ENCODE data around the gene PITPNB. TPM values are rescaled to one million over a fixed set of nuclear protein-coding genes. Genes with fewer than 3 reads are reported as not detected.

The PITPNB gene
- total and polyA plus RNA-seq, 4 donors = 23.8 to 65.9 (median 57.9) TPM

DNA sequence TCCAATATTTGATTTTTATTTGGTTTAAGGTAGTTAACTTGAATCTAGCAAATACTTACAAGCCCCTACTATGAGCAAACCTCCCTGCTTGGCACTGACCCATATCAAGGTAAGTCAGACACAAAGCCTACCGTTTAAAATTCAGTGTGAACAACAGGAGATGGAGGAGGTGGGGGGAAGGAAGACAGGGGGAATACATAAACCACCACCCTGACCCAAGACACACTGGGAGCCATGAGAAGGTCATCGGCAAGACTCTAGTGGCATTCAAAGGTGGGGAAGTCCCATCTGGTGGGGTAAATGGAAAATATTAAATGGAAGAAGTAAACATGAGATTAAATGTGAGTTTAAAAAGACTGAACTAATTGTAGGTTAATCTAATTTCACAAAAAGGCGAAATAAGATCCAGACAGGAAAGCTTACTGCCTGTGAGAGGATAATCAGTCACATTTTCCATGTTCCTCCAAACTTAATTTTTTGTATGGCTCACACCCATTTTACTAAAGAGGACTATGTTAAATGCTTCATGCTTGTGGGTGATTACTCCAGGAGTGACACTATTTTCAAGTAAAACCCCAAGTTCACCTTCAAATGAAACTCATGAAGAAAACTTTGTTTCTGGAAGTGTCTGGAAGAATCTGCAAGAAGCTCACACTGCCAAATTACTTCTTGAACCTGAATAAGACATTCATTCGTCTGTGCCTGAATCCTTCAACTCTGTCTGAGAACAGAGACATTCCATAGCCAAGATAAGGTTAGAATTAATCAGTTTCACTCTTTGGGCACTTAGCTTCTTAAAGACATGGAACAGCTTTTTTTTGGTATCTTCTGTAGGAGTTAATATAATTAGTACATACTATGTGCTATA is 51.7 kb downstream of the PITPNB start:
- no peaks in the 10 kb centered on the region for H3K36me3 ChIP-seq (ENCODE audit: control insufficient read depth, insufficient read depth, low read length)
- no peaks in the 10 kb centered on the region for H3K27me3 ChIP-seq (ENCODE audit: control insufficient read depth, insufficient read depth, low read length)
- no peak overlapping the region for H3K4me3 ChIP-seq (ENCODE audit: low read depth, low read length)
- WGBS (ENCODE audit: insufficient coverage) = no CpG with 5 or more reads among the region's 4 CpGs
- H3K9me3 ChIP-seq (ENCODE audit: control insufficient read depth, insufficient read depth, low read length) = no peaks in the 10 kb centered on the region
- DNase-seq (ENCODE audit: low read depth in 4 of 6, low spot score in 6 of 6) = no peak
- H3K4me1 ChIP-seq (ENCODE audit: control insufficient read depth, insufficient read depth, low read length) = no peaks in the 10 kb centered on the region
- peak overlapping the region; percentile 35 for H3K27ac ChIP-seq (ENCODE audit: low read depth, low read length)

- Histone ChIP-seq H3K36me3 (ENCODE audit: control insufficient read depth, insufficient read depth, low read length) (no peaks in the 10 kb centered on the region), H3K4me3 (ENCODE audit: low read depth, low read length) (no peak overlapping the region), H3K4me1 (ENCODE audit: control insufficient read depth, insufficient read depth, low read length) (no peaks in the 10 kb centered on the region), H3K27ac (ENCODE audit: low read depth, low read length) (no peak overlapping the region), H3K9me3 (ENCODE audit: control insufficient read depth, insufficient read depth, low read length) (no peaks in the 10 kb centered on the region), H3K27me3 (ENCODE audit: control insufficient read depth, insufficient read depth, low read length) (no peaks in the 10 kb centered on the region)
- DNase-seq (ENCODE audit: low read depth in 4 of 6, low spot score in 6 of 6) = peak in 1 of 6 donors; percentile 68
- WGBS (ENCODE audit: insufficient coverage) = no CpG with 5 or more reads among the region's 7 CpGs
These were observed 52.6 kb downstream of the PITPNB start for GRCh38 chr22:27866135-27867084.

- Histone ChIP-seq H3K4me1 (ENCODE audit: control insufficient read depth, insufficient read depth, low read length) (no peaks in the 10 kb centered on the region), H3K4me3 (ENCODE audit: low read depth, low read length) (no peak overlapping the region), H3K27ac (ENCODE audit: low read depth, low read length) (no peak overlapping the region), H3K9me3 (ENCODE audit: control insufficient read depth, insufficient read depth, low read length) (no peaks in the 10 kb centered on the region), H3K27me3 (ENCODE audit: control insufficient read depth, insufficient read depth, low read length) (no peaks in the 10 kb centered on the region), H3K36me3 (ENCODE audit: control insufficient read depth, insufficient read depth, low read length) (no peaks in the 10 kb centered on the region)
- DNase-seq (ENCODE audit: low read depth in 4 of 6, low spot score in 6 of 6) = no peak
- WGBS (ENCODE audit: insufficient coverage) = no CpG with 5 or more reads among the region's 6 CpGs
These were observed 53.6 kb downstream of the PITPNB start for GRCh38 chr22:27865496-27865895.

DNA sequence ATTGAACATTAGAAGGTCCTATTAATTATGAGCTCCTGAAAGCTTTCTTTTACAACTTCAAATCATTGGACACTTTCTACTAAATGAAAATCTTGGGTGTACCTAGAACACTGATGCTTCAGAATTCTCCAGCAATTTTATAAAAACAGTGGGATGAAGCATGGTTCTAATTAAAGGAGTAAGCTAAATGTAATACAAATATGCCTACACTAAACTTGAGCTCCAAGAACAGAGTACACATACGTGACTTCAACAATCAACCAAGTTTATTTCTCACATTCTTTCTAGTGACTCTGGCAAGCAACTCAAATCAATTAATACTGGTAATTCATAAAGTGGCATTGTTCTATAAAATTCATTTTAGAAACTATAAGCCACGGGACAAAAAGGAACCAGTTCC is 55.5 kb downstream of the PITPNB start:
- no peak overlapping the region for H3K27ac ChIP-seq (ENCODE audit: low read depth, low read length)
- no peaks in the 10 kb centered on the region for H3K27me3 ChIP-seq (ENCODE audit: control insufficient read depth, insufficient read depth, low read length)
- 100% methylated on average over 1 of the region's 2 CpGs for WGBS (ENCODE audit: insufficient coverage)
- no peak overlapping the region for H3K4me3 ChIP-seq (ENCODE audit: low read depth, low read length)
- no peak for DNase-seq (ENCODE audit: low read depth in 4 of 6, low spot score in 6 of 6)
- H3K4me1 ChIP-seq (ENCODE audit: control insufficient read depth, insufficient read depth, low read length) = no peaks in the 10 kb centered on the region
- no peaks in the 10 kb centered on the region for H3K9me3 ChIP-seq (ENCODE audit: control insufficient read depth, insufficient read depth, low read length)
- H3K36me3 ChIP-seq (ENCODE audit: control insufficient read depth, insufficient read depth, low read length) = peaks cover 4% of the 10 kb centered on the region

DNA sequence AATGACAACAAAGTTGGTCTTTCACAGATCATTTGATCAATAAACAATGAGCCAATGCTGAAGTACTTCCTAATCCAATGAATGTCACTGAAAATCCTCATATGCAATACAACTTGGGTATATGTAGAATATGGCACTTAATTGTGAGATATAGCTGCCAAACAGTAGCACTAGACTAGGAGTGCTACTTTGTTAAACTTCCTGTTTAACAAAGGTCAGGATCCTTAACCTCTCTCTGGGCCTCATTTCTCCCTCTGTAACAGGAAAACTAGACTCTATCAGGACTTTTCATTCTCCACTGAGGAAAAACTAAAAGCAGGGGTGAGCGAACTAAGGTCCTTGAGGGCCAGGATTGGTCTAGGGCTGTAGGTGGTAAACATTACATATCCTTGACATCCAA is 56.1 kb downstream of the PITPNB start:
- no peak for DNase-seq (ENCODE audit: low read depth in 4 of 6, low spot score in 6 of 6)
- H3K4me1 ChIP-seq (ENCODE audit: control insufficient read depth, insufficient read depth, low read length) = no peaks in the 10 kb centered on the region
- no peaks in the 10 kb centered on the region for H3K27me3 ChIP-seq (ENCODE audit: control insufficient read depth, insufficient read depth, low read length)
- H3K27ac ChIP-seq (ENCODE audit: low read depth, low read length) = no peak overlapping the region
- H3K9me3 ChIP-seq (ENCODE audit: control insufficient read depth, insufficient read depth, low read length) = no peaks in the 10 kb centered on the region
- H3K4me3 ChIP-seq (ENCODE audit: low read depth, low read length) = no peak overlapping the region
- H3K36me3 ChIP-seq (ENCODE audit: control insufficient read depth, insufficient read depth, low read length) = peaks cover 4% of the 10 kb centered on the region
- WGBS (ENCODE audit: insufficient coverage) = no CpG with 5 or more reads among the region's 1 CpG

DNA sequence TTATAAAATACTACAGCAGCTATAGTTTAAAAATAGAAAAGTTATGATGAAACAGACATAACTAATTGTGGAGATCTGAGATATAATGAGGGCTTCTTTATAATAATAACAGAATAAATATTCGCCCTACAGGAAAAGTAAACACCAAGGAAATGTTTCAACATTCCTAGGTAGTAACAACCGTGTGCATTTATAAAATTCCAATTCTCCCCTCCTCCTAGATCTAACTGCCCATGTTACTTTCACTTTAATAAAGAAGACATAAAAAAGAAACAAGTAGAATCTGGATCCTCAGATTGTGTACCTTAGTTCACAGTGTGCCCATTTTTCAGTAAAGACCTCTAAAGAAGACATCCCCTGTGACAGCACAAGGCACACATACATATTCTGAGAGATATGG is 59.7 kb downstream of the PITPNB start:
- H3K27me3 ChIP-seq (ENCODE audit: control insufficient read depth, insufficient read depth, low read length) = no peaks in the 10 kb centered on the region
- H3K27ac ChIP-seq (ENCODE audit: low read depth, low read length) = no peak overlapping the region
- H3K4me1 ChIP-seq (ENCODE audit: control insufficient read depth, insufficient read depth, low read length) = no peaks in the 10 kb centered on the region
- H3K4me3 ChIP-seq (ENCODE audit: low read depth, low read length) = no peak overlapping the region
- WGBS (ENCODE audit: insufficient coverage) = no CpG with 5 or more reads among the region's 2 CpGs
- no peaks in the 10 kb centered on the region for H3K9me3 ChIP-seq (ENCODE audit: control insufficient read depth, insufficient read depth, low read length)
- peaks cover 24% of the 10 kb centered on the region for H3K36me3 ChIP-seq (ENCODE audit: control insufficient read depth, insufficient read depth, low read length)
- DNase-seq (ENCODE audit: low read depth in 4 of 6, low spot score in 6 of 6) = no peak

DNA sequence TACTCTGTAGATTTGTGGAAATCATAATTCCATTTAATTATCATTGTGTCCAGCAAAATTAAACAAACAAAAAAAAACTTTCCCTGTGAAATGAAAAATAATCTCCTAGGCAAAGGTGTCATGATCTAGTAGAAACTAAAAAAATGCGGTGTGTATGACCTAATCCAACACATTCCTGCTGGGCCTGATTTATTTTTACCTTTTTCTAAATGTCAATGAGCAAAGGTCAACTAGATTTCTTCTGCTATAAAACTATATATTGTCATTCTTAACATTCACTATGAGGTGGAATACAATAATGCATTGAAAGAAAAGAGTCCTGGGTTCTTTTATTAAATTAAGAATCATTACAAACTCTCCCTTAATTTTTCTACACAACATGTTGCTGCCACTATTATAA is 60.4 kb downstream of the PITPNB start:
- no peak overlapping the region for H3K27ac ChIP-seq (ENCODE audit: low read depth, low read length)
- no peak overlapping the region for H3K4me3 ChIP-seq (ENCODE audit: low read depth, low read length)
- no CpG with 5 or more reads among the region's 1 CpG for WGBS (ENCODE audit: insufficient coverage)
- H3K9me3 ChIP-seq (ENCODE audit: control insufficient read depth, insufficient read depth, low read length) = no peaks in the 10 kb centered on the region
- no peaks in the 10 kb centered on the region for H3K4me1 ChIP-seq (ENCODE audit: control insufficient read depth, insufficient read depth, low read length)
- DNase-seq (ENCODE audit: low read depth in 4 of 6, low spot score in 6 of 6) = no peak
- no peaks in the 10 kb centered on the region for H3K27me3 ChIP-seq (ENCODE audit: control insufficient read depth, insufficient read depth, low read length)
- peaks cover 24% of the 10 kb centered on the region for H3K36me3 ChIP-seq (ENCODE audit: control insufficient read depth, insufficient read depth, low read length)

DNA sequence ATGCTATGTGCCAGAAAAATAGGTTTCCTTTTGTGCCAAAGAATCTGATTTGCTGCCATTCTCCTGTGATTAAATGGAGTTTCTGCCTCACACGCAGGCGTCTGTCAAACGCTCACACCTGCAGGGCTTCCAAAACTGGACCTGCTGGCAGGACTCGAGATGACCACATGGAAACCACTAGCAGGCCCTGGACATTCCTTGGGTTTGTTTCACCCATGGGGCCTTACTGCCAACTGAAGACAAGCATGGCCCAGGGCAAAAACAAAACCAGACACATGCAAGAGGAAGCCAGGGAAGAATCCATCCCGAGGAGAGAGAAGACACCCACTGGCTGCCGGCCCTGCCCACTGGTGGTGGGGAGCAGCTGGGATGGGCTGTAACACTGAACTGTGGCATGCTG is 61.6 kb downstream of the PITPNB start:
- no peak for DNase-seq (ENCODE audit: low read depth in 4 of 6, low spot score in 6 of 6)
- Histone ChIP-seq H3K27me3 (ENCODE audit: control insufficient read depth, insufficient read depth, low read length) (no peaks in the 10 kb centered on the region), H3K9me3 (ENCODE audit: control insufficient read depth, insufficient read depth, low read length) (no peaks in the 10 kb centered on the region), H3K4me1 (ENCODE audit: control insufficient read depth, insufficient read depth, low read length) (no peaks in the 10 kb centered on the region), H3K4me3 (ENCODE audit: low read depth, low read length) (no peak overlapping the region), H3K36me3 (ENCODE audit: control insufficient read depth, insufficient read depth, low read length) (peaks cover 24% of the 10 kb centered on the region), H3K27ac (ENCODE audit: low read depth, low read length) (no peak overlapping the region)
- 87% methylated on average over 6 of the region's 6 CpGs for WGBS (ENCODE audit: insufficient coverage)

DNA sequence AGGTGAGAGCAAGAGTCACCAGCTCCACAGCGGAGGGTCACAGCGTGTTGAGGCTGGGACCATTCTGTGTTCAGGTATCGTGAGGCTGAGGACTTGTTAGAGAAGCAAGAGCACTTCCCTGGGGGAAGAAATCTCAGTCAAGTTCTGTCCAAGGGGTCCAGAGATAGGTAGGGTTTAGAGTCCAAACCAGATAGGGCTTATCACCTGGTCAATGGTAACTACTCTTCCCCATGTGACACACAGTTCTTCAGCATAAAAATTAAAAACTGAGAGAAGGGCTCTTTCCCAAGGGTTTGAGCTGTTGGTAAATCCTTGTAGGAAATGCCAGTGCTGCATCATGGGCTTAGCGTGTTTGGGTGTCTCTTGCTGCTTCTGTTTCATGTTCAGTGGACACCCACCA is 62.7 kb downstream of the PITPNB start:
- no peak overlapping the region for H3K27ac ChIP-seq (ENCODE audit: low read depth, low read length)
- H3K9me3 ChIP-seq (ENCODE audit: control insufficient read depth, insufficient read depth, low read length) = no peaks in the 10 kb centered on the region
- H3K27me3 ChIP-seq (ENCODE audit: control insufficient read depth, insufficient read depth, low read length) = no peaks in the 10 kb centered on the region
- 100% methylated on average over 2 of the region's 4 CpGs for WGBS (ENCODE audit: insufficient coverage)
- no peaks in the 10 kb centered on the region for H3K4me1 ChIP-seq (ENCODE audit: control insufficient read depth, insufficient read depth, low read length)
- H3K4me3 ChIP-seq (ENCODE audit: low read depth, low read length) = no peak overlapping the region
- no peak for DNase-seq (ENCODE audit: low read depth in 4 of 6, low spot score in 6 of 6)
- peaks cover 24% of the 10 kb centered on the region for H3K36me3 ChIP-seq (ENCODE audit: control insufficient read depth, insufficient read depth, low read length)

All from spinal cord (tissue), 10 donors.